ENCODE data around the gene PTPRR.

GRCh38 chr12:70933133-70933532, 12.6 kb upstream of the PTPRR start:
- TF ChIP-seq, protein P1, sequence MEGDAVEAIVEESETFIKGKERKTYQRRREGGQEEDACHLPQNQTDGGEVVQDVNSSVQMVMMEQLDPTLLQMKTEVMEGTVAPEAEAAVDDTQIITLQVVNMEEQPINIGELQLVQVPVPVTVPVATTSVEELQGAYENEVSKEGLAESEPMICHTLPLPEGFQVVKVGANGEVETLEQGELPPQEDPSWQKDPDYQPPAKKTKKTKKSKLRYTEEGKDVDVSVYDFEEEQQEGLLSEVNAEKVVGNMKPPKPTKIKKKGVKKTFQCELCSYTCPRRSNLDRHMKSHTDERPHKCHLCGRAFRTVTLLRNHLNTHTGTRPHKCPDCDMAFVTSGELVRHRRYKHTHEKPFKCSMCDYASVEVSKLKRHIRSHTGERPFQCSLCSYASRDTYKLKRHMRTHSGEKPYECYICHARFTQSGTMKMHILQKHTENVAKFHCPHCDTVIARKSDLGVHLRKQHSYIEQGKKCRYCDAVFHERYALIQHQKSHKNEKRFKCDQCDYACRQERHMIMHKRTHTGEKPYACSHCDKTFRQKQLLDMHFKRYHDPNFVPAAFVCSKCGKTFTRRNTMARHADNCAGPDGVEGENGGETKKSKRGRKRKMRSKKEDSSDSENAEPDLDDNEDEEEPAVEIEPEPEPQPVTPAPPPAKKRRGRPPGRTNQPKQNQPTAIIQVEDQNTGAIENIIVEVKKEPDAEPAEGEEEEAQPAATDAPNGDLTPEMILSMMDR (conservative IDR thresholded peaks at IDR 0.05 in 1 of 2, IDR thresholded peaks at IDR 0.05 in 1 of 2; ENCODE audit: low read depth in 1 of 2, low read length in 2 of 2): no peak
- no peak for TF ChIP-seq EZH2 (IDR thresholded peaks at IDR 0.05; ENCODE audit: low read length, missing control alignments)

All from fibroblast of lung (primary cell).